ENCODE results near the gene BBS9. TPM values are rescaled to one million over a fixed set of nuclear protein-coding genes. Genes with fewer than 3 reads are reported as not detected.

The BBS9 gene
- total RNA-seq, 1 experiment from 2014 or later, result 26.4 TPM

- H3K27ac Mint-ChIP-seq, result no peak overlapping the region
- H3K27me3 Mint-ChIP-seq (ENCODE audit: low read depth), result no peaks in the 10 kb centered on the region
- Histone ChIP-seq H3K79me1 (ENCODE audit: insufficient read depth, low read depth, low read length, poor library complexity, severe bottlenecking) (no peaks in the 10 kb centered on the region), H2BK20ac (ENCODE audit: low read depth, low read length, poor library complexity, severe bottlenecking) (no peak overlapping the region), H2BK5ac (ENCODE audit: insufficient read length, low read length) (no peak overlapping the region), H2AK5ac (ENCODE audit: insufficient read length, low read length) (no peak overlapping the region), H4K8ac (replicated peaks; ENCODE audit: insufficient read length, low read depth, low read length) (no peak overlapping the region), H3K4me2 (ENCODE audit: insufficient read depth, insufficient read length, low read length) (no peak overlapping the region), H3K18ac (ENCODE audit: insufficient read length, low read depth, low read length) (no peak overlapping the region), H3K27me3 (ENCODE audit: insufficient read depth, low read length) (no peaks in the 10 kb centered on the region), H3K9ac (ENCODE audit: extremely low read depth, insufficient read length, low read length) (no peak overlapping the region), H4K5ac (ENCODE audit: insufficient read length, low read depth, low read length) (no peak overlapping the region), H3K9me3 (ENCODE audit: control insufficient read depth, low read depth, low read length) (no peaks in the 10 kb centered on the region), H4K20me1 (ENCODE audit: control insufficient read depth, insufficient read depth, insufficient read length) (no peaks in the 10 kb centered on the region), H2BK12ac (ENCODE audit: insufficient read length, low read depth, low read length) (no peak overlapping the region), H3K79me2 (ENCODE audit: insufficient read depth, low read length) (no peaks in the 10 kb centered on the region), H3K4ac (ENCODE audit: low read depth, low read length) (no peak overlapping the region), H3K23ac (ENCODE audit: insufficient read length, low read depth, low read length) (no peak overlapping the region), H3K23me2 (ENCODE audit: insufficient read length, low read depth, low read length, poor library complexity, severe bottlenecking) (no peaks in the 10 kb centered on the region), H2BK15ac (ENCODE audit: low read depth, low read length) (no peak overlapping the region), H3K56ac (ENCODE audit: insufficient read length, low read depth, low read length) (no peak overlapping the region), H3T11ph (ENCODE audit: low read length) (no peak overlapping the region), H3K14ac (ENCODE audit: insufficient read depth, low read length) (no peak overlapping the region), H3K4me1 (ENCODE audit: insufficient read depth, low read length) (no peaks in the 10 kb centered on the region), H4K91ac (ENCODE audit: insufficient read length, low read depth, low read length) (no peak overlapping the region), H2AFZ (ENCODE audit: low read length) (no peak overlapping the region), H2BK120ac (ENCODE audit: low read depth, low read length, poor library complexity, severe bottlenecking) (no peak overlapping the region), H3K27ac (ENCODE audit: insufficient read length, low read depth, low read length) (no peak overlapping the region)
- peaks cover 3 to 4% of the 10 kb centered on the region in 2 experiments for H3K4me1 Mint-ChIP-seq
- no peak overlapping the region for H3K4me3 Mint-ChIP-seq
- no peak for TF ChIP-seq CTCF (conservative IDR thresholded peaks at IDR 0.05)
- no peaks in the 10 kb centered on the region for H3K36me3 Mint-ChIP-seq (ENCODE audit: insufficient read depth in 1 of 3, low read depth in 3 of 3)
- DNase-seq, result no peak
- no CpG with 5 or more reads among the region's 2 CpGs for WGBS (ENCODE audit: extremely low coverage, insufficient read length, low lambda C conversion rate)
- H3K9me3 Mint-ChIP-seq, result no peaks in the 10 kb centered on the region
These were observed 66.9 kb downstream of the BBS9 start for GRCh38 chr7:33196221-33196620.
